ENCODE results near the gene TSHZ3.

DNA sequence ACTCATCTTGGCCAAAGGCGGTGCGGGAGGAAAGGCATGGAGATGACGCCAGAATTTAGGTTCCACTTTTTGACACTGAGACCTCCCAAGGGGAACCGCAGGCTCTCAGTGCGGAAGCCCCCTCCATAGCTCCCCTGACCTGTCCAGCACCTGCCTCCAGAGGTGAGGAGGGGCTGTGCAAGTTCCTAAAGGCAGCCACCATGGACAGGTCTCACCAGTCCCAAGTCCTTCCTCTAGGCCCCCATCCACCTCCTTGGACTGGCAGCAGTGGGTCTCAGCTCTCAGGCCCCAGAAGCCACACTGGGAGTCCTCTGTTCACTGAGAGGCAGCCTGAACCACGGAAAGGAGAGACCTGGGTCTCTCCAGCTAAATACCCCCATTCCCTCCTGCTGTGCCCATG lies 31.6 kb upstream of the TSHZ3 start:
- no peak for TF ChIP-seq CTCF (conservative IDR thresholded peaks at IDR 0.05; ENCODE audit: low read depth, low read length)
- TF ChIP-seq EZH2 (IDR thresholded peaks at IDR 0.05; ENCODE audit: borderline replicate concordance, low read depth, low read length, poor library complexity, severe bottlenecking) = no peak
